ENCODE results near the gene BANF2.

- TF ChIP-seq, protein P1, sequence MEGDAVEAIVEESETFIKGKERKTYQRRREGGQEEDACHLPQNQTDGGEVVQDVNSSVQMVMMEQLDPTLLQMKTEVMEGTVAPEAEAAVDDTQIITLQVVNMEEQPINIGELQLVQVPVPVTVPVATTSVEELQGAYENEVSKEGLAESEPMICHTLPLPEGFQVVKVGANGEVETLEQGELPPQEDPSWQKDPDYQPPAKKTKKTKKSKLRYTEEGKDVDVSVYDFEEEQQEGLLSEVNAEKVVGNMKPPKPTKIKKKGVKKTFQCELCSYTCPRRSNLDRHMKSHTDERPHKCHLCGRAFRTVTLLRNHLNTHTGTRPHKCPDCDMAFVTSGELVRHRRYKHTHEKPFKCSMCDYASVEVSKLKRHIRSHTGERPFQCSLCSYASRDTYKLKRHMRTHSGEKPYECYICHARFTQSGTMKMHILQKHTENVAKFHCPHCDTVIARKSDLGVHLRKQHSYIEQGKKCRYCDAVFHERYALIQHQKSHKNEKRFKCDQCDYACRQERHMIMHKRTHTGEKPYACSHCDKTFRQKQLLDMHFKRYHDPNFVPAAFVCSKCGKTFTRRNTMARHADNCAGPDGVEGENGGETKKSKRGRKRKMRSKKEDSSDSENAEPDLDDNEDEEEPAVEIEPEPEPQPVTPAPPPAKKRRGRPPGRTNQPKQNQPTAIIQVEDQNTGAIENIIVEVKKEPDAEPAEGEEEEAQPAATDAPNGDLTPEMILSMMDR (IDR thresholded peaks at IDR 0.05): no peak
- TF ChIP-seq EZH2 (IDR thresholded peaks at IDR 0.05): no peak
- no peak for TF ChIP-seq EZH2phosphoT487 (IDR thresholded peaks at IDR 0.05)
Observed at GRCh38 chr20:17666481-17666880, 33.3 kb upstream of the BANF2 start.
